Epithelial cell of esophagus (primary cell): Measurements from ENCODE around the gene NR5A1.

Experiments used
- DNase-seq: peaks from one replicate; pipeline ENCODE4 v3.0.0; 2010; ENCODE audit warnings: low read depth
- H3K4me3 ChIP-seq: 2 replicates; pipeline ENCODE4 v1.5.1; 2011; ENCODE audit warnings: mild to moderate bottlenecking, low read length, control low read depth
- TF ChIP-seq, protein P1 (sequence below): IDR thresholded peaks from 2 replicates; pipeline ENCODE4 v1.5.1; 2011; ENCODE audit warnings: low read depth, mild to moderate bottlenecking, low read length, control low read depth, inconsistent platforms; ENCODE audit not compliant: insufficient read depth; ENCODE audit errors: missing control alignments

Gene NR5A1

DNA sequence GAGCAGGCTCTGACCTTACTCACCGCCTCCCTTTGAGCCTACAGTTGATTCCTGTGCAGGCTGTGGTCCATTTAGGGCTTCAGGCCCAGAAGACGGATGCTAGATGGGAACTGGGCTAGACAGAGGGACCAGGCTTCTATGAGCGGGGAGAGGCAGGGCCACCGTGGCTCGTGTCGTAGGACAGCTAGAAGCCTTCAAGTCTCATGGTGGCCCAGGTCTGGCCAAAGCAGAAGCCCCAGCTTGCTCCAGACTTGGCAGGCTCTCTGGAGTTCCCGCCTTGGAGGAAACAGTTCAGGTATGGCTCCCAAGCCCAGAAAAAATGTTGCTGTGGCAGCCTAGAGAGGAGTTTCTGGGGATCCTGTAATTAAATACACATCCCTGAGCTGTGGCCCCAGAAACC is 10.9 kb upstream of the NR5A1 start:
- no peak overlapping the region for H3K4me3 ChIP-seq
- TF ChIP-seq, protein P1, sequence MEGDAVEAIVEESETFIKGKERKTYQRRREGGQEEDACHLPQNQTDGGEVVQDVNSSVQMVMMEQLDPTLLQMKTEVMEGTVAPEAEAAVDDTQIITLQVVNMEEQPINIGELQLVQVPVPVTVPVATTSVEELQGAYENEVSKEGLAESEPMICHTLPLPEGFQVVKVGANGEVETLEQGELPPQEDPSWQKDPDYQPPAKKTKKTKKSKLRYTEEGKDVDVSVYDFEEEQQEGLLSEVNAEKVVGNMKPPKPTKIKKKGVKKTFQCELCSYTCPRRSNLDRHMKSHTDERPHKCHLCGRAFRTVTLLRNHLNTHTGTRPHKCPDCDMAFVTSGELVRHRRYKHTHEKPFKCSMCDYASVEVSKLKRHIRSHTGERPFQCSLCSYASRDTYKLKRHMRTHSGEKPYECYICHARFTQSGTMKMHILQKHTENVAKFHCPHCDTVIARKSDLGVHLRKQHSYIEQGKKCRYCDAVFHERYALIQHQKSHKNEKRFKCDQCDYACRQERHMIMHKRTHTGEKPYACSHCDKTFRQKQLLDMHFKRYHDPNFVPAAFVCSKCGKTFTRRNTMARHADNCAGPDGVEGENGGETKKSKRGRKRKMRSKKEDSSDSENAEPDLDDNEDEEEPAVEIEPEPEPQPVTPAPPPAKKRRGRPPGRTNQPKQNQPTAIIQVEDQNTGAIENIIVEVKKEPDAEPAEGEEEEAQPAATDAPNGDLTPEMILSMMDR, result no peak
- DNase-seq, result no peak

DNA sequence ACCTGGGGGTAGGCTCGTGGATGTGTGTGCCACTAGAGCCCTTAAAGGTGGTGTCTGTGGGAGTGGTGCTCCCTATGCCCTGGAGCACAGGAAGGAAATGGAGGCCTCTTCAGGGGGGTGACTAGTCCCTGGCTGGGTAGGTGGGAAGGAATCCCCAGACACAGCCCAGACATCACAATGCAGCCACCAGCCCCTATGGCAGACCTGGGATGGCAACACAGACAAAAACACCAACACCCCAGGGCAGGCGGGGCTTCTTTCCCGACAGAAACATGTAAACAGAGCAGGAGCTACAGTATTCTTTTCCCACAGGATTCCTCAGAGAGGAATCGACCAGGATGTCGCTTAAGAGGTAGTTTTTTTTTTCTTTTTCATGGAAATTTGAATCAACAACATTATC is 10.4 kb upstream of the NR5A1 start:
- no peak overlapping the region for H3K4me3 ChIP-seq
- TF ChIP-seq, protein P1, result no peak

DNA sequence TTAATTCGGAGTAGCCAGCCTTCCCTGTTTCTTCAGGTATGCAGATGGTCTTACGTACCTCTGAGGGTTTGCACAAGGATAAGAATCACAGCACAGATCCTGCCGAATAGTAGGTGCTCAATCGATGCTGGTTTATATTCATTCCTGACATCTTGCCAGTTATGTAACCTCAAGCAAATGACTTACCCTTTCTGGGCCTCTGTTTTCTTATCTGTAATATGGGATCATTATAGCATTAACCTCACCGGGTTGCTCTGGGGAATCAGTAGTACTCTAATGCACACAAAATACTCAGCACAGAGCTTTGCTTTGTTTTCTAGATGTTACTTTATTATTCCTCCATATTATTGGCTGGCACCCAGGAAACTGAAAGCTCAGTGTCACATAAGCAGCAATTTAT is 7.7 kb upstream of the NR5A1 start:
- TF ChIP-seq, protein P1, result no peak
- no peak overlapping the region for H3K4me3 ChIP-seq
- DNase-seq, result no peak

More for the DNA sequence above, 10.4 kb upstream of the NR5A1 start:
- DNase-seq, result no peak

DNA sequence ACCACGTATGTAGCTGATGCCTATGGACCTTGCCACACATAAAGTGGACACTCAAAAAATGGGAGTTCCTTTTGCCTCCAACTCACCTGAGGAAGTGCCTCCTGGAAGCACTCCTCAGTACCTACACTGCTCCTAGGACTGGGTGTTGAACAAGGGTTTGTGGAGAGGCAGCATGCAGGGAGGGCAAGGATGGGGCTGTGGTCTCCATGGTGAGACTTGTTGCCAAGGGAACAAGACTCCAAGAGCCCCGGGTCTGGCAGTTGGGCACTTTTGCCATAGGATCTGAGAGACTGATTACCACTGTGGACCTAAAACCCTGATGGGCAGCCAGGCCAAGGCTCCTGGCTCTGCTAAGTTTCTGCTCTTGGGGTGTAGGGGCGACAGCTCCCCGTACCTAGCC is 6.9 kb upstream of the NR5A1 start:
- no peak overlapping the region for H3K4me3 ChIP-seq
- TF ChIP-seq, protein P1, result no peak
- DNase-seq, result no peak

DNA sequence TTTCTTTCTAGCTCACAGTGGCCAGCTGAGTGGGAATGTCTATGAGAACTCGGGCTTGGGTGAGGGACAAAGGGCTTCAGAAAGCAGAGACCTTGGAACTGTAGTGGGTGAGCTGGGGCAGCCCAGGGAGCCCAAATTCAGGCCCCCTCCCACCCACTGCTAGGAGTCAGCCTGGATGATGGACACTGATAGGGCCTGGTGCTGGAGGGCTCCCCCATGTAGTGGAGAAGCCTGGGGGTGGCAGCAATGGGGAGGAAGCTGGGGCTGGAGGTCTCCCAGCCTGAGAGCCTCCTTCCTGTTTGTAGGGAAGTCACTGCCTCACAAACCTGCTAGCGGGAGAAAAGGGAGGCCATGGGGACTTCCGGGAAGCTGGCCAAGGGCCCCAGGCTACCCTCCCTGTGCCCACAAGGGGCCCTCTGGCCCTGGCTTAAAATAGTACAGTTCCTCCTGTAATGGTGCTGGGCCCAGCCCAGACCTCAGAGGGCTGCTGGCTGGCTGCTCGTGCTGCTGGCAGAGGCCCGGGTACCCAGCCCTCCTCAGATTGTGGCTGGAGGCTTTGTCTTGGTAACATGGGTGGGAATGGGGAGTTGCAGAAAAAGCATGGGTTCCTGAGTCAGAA is 6.3 kb upstream of the NR5A1 start:
- H3K4me3 ChIP-seq, result no peak overlapping the region
- TF ChIP-seq, protein P1, result no peak
- DNase-seq, result no peak

DNA sequence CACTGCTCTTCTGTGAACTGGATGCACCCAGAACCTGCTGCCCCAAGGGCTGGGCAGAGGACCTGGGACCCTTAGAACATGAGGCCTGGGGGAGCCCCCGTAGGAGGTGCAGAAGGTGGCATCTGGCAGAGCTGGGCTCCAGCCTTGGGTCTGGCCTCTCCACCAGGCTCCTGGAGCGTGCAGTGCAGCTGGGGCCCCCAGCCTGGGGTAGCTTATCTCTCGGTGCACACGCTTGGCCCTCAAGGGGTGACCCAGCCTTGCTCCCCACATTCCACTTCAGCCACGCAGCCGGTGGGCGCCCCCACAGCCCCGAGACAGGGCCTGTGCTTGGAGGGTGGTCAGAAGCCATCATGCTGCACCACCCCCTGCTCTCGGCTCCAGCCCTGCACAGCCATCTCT is 5.6 kb upstream of the NR5A1 start:
- TF ChIP-seq, protein P1, result no peak
- no peak for DNase-seq
- H3K4me3 ChIP-seq, result no peak overlapping the region

DNA sequence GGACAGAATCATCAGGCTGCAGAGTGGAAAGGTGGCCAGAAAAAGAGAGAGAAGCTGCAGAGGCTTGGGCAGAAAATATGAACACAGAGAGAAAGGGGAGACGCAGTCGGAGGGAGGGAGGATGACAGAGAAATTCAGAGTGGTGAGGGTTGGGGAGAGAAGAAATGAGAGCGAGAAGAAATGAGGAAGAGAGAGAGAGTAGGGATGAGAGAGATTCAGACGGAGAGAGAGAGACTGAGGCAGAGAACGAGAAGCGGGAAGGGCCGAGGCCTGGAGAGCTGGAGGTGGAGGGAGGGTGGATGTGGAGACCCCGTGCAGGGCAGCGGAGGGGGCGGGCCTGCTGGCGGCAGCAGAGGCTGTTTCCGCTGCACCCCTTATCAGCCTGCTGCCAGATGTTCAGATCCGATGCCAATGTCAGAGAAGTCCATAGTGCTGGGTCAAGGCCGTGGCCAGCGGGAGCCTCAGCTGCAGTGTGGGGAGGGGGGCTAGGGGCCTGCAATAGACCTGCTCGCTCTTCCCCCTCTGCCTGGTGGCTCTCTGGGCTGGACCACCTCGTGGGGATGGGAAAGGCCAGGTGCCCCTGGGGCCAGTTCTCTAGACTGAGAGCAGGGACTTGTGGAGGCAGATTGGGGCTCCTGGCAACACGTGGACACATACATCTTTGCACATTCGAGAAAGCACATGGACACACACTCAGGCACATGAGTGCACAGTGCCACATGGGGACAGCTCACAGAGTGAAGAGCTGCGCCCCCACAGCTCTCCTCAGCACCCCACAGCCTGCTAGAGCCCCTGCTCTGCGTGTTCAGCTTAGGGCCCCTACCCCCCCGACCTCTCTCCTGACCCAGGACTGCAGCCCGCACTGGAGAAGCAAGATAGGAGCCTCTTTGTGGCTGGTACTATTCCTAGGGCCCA is 4.9 kb upstream of the NR5A1 start:
- DNase-seq, result no peak

More for the DNA sequence above, 4.9 kb upstream of the NR5A1 start:
- TF ChIP-seq, protein P1, result no peak
- no peak overlapping the region for H3K4me3 ChIP-seq
